Measurements from ENCODE around the gene MDH1B. TPM values are rescaled to one million over a fixed set of nuclear protein-coding genes. Genes with fewer than 3 reads are reported as not detected.

MDH1B gene
- total RNA-seq, 5 donors from 2014 or later (not counting 1 experiment from before 2014, with no cell fraction given): 0.20 to 0.41 (median 0.34) TPM; not detected in 1

DNA sequence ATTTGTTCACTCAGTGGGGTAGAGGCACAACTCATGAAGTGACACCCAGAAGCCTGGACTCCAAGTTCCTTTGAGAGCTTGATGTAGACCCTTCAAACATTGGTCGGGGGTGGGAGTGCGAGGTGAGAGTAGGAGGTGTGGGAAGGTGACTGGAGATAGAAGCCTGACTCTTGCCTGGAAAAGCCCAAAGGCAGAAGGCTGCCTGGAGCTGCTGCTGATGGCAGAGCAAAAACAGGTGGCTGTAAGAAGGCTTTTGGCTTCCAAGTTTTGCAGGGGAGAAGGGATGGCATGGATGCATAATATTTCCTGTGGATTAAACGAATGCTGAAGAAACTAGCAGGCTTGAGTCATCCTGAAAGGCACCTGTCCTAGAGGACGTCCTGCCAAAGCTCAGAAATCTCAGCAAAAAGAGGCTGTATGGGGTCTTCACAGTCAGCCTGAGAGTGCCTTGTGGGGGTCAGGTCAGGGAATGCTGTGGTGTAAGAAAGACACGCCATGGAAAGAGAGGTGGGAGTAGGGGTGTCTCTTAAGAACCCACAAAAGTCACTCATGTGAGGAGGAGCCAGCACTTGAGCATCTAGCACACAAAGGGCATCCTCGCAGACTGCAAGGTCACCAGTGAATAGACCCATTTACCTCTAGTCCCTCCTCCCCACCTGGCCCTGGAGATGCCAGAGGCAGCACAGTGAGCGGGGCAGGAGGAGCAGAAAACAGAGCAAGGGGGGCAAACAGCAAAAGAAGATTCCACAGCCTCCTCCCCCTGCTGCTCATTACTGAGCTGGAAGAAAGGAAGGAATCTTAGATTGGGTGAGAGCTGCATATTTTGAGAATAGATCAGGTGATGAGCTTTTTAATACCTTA, 37.8 kb upstream of the MDH1B start:
- CTCF ChIA-PET: interaction anchor here in 1 of 2 donors (0.6 to 1.2 kb wide), 3 partner anchors 12 to 1238 kb away, joined by 3 read pairs; no protein-coding TSS in a partner anchor
- Mint-ChIP-seq H3K4me1 (peaks cover 13% of the 10 kb centered on the region in 3 donors), H3K9me3 (no peaks in the 10 kb centered on the region), H3K27me3 (no peaks in the 10 kb centered on the region), H3K36me3 (peaks cover 4% of the 10 kb centered on the region), H3K4me3 (no peak overlapping the region), H3K27ac (no peak overlapping the region)
- Histone ChIP-seq H3K36me3 (ENCODE audit: control insufficient read depth in 2 of 2, extremely low read depth in 1 of 2, insufficient read depth in 1 of 2, low read length in 1 of 2) (no peaks in the 10 kb centered on the region), H3K4me1 (ENCODE audit: control insufficient read depth in 1 of 2, extremely low read depth in 1 of 2, insufficient read depth in 2 of 2, low read length in 2 of 2) (peaks cover 0 to 7% of the 10 kb centered on the region in 2 experiments), H3K27me3 (replicated peaks in 1 of 2; ENCODE audit: control insufficient read depth in 2 of 2, extremely low read depth in 1 of 2, insufficient read depth in 2 of 2, low read length in 1 of 2) (no peaks in the 10 kb centered on the region), H3K9me3 (no peaks in the 10 kb centered on the region), H3K27ac (ENCODE audit: low read length) (no peak overlapping the region), H3K4me3 (ENCODE audit: control insufficient read depth in 1 of 2, extremely low read depth in 1 of 2, low read length in 1 of 2) (no peak overlapping the region)
- DNase-seq (no peak), ATAC-seq (replicated peaks in 1 of 4) (no peak)
- 66% methylated on average over 5 of the region's 7 CpGs for WGBS (ENCODE audit: insufficient coverage)
- POLR2A ChIA-PET: no interaction called here

DNA sequence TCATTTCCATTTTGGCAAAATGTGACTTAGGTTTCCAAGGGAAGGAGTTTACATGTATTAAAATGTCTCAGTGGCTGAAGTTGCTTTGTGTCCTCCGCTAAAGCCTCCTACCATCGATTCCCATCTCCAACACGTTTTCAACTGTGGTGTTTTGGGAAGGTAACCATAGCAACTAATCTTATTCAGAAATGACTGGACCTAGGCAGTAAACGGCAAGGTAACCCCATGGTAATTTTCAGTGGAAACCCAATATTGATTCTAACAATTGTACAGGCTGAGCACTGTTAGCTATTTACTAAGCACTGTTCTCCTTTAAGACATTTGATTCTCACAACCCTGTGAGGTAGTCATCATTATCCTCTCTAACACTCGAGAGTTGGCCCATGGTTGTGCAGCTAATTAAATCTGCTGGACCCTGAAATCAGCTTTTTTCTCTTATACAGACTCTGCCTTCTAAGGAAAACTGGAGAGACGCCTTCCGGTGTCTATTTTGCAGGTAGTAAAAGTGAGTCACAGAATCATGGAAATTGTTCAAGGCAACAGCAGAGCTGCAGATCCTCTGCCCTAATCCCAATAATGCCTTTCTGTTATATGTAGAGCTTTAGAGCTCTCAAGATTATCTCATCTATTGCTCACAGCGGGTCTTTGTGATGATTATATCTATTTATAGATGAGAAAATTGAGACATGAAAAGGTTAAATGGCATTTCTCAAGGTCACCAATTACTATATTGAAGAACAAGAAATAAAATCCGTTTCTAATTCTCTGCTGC, 36.5 kb upstream of the MDH1B start:
- no peak overlapping the region for H3K27ac Mint-ChIP-seq
- WGBS (ENCODE audit: insufficient coverage): 86% methylated on average over 1 of the region's 9 CpGs
- H3K4me3 Mint-ChIP-seq: no peak overlapping the region

DNA sequence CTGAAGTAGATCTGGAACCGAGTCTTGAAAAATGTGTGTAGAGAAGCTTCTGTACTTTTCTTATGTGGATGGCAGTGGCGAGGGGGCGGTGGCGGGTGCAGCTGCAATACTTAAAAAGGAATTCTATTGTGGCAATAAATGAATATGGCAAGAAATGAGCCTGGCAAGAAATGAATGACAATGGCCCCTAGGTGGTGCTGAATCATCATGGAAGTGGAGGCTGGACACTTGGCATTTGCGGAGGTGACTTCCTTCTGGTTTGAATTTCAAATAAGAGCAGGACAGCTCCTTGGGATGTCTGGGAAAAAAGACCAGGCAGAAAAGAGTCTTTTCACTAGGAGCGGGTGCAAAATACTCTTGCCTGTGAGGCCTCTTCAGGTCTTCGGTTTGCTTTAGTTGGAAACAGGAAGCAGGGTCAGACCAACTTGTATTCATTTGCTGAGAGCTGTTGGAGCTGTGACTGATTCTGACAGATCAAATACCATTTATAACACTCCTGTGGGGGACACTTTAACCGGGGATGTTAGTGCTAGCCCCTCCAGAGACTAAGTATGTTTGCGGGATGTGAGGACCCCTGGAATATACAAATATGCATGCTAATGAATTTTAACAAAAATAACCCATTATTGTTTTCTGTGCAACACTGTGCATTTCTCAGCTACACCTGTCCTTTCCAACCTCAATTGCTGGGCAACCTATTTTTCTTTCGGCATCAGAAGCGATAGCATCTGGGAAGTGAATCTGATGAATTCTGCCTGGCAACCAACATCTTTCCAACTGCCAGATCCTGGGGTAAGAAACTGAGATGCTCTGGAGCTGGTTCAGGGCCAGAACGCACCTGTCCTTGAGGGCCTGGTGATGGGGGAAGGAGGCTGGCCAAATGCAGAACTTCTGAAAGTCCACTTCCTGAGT, 35.6 kb upstream of the MDH1B start:
- H3K27ac Mint-ChIP-seq: peak overlapping the region in 1 of 2 donors; percentile 61
- CTCF ChIA-PET: interaction anchor here (0.6 to 1.5 kb wide), 9 partner anchors 9 to 1372 kb away, joined by 3 to 10 read pairs (median 3); no protein-coding TSS in a partner anchor

More for the DNA sequence above, 36.5 kb upstream of the MDH1B start:
- DNase-seq: no peak
- Histone ChIP-seq H3K27me3 (replicated peaks in 1 of 2; ENCODE audit: control insufficient read depth in 2 of 2, extremely low read depth in 1 of 2, insufficient read depth in 2 of 2, low read length in 1 of 2) (no peaks in the 10 kb centered on the region), H3K4me1 (ENCODE audit: control insufficient read depth in 1 of 2, extremely low read depth in 1 of 2, insufficient read depth in 2 of 2, low read length in 2 of 2) (peaks cover 0 to 7% of the 10 kb centered on the region in 2 experiments), H3K4me3 (ENCODE audit: control insufficient read depth in 1 of 2, extremely low read depth in 1 of 2, low read length in 1 of 2) (no peak overlapping the region), H3K27ac (ENCODE audit: low read length) (no peak overlapping the region), H3K9me3 (no peaks in the 10 kb centered on the region), H3K36me3 (ENCODE audit: control insufficient read depth in 2 of 2, extremely low read depth in 1 of 2, insufficient read depth in 1 of 2, low read length in 1 of 2) (no peaks in the 10 kb centered on the region)
- peaks cover 4% of the 10 kb centered on the region for H3K36me3 Mint-ChIP-seq
- ATAC-seq (replicated peaks in 1 of 4): no peak
- ChIA-PET CTCF (interaction anchor here (1.1 to 1.5 kb wide), 3 partner anchors 10 to 672 kb away, joined by 3 to 4 read pairs (median 4); no protein-coding TSS in a partner anchor), POLR2A (no interaction called here)
- peaks cover 16 to 18% (median 17%) of the 10 kb centered on the region in 3 donors for H3K4me1 Mint-ChIP-seq
- no peaks in the 10 kb centered on the region for H3K9me3 Mint-ChIP-seq
- no peaks in the 10 kb centered on the region for H3K27me3 Mint-ChIP-seq

DNA sequence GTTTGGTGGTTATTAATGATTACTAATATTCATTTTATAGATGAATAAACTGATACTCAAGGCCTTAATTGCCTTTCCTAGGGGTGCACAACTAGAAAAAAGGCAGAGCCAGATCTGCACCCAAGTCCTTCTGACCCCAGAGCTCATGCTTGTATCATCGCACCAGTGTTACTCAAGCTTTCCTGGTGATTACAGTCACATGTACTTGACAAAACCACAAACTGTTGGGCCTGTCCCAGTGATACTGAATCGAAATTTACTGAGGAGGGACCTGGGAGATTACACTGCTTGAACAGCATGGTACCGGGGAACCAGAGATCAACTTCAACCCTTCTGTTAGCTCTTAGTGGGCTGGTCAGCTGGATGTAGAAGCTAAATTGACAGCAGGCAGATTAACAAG, 34.0 kb upstream of the MDH1B start:
- ChIA-PET CTCF (interaction anchor here (0.6 to 1.9 kb wide), 6 partner anchors 16 to 1274 kb away, joined by 3 to 9 read pairs (median 3); no protein-coding TSS in a partner anchor), POLR2A (no interaction called here)
- no peak overlapping the region for H3K27ac ChIP-seq (ENCODE audit: low read length)
- DNase-seq (no peak), ATAC-seq (replicated peaks in 1 of 4) (no peak)
- H3K36me3 ChIP-seq (ENCODE audit: control insufficient read depth in 2 of 2, extremely low read depth in 1 of 2, insufficient read depth in 1 of 2, low read length in 1 of 2): peaks cover 0 to 2% of the 10 kb centered on the region in 2 donors
- no peaks in the 10 kb centered on the region for H3K27me3 ChIP-seq (replicated peaks in 1 of 2; ENCODE audit: control insufficient read depth in 2 of 2, extremely low read depth in 1 of 2, insufficient read depth in 2 of 2, low read length in 1 of 2)
- Mint-ChIP-seq H3K27me3 (no peaks in the 10 kb centered on the region), H3K4me3 (no peak overlapping the region), H3K4me1 (peaks cover 16 to 18% (median 17%) of the 10 kb centered on the region in 3 donors), H3K36me3 (peaks cover 5% of the 10 kb centered on the region), H3K27ac (no peak overlapping the region), H3K9me3 (no peaks in the 10 kb centered on the region)
- H3K4me1 ChIP-seq (ENCODE audit: control insufficient read depth in 1 of 2, extremely low read depth in 1 of 2, insufficient read depth in 2 of 2, low read length in 2 of 2): peaks cover 0 to 7% of the 10 kb centered on the region in 2 experiments
- H3K4me3 ChIP-seq (ENCODE audit: control insufficient read depth in 1 of 2, extremely low read depth in 1 of 2, low read length in 1 of 2): no peak overlapping the region
- WGBS (ENCODE audit: insufficient coverage): 40% methylated on average over 1 of the region's 3 CpGs
- H3K9me3 ChIP-seq: no peaks in the 10 kb centered on the region

More for the DNA sequence above, 35.6 kb upstream of the MDH1B start:
- Histone ChIP-seq H3K27ac (ENCODE audit: low read length) (no peak overlapping the region), H3K9me3 (no peaks in the 10 kb centered on the region), H3K4me3 (ENCODE audit: control insufficient read depth in 1 of 2, extremely low read depth in 1 of 2, low read length in 1 of 2) (peak overlapping the region in 1 of 2 donors; percentile 13), H3K27me3 (replicated peaks in 1 of 2; ENCODE audit: control insufficient read depth in 2 of 2, extremely low read depth in 1 of 2, insufficient read depth in 2 of 2, low read length in 1 of 2) (no peaks in the 10 kb centered on the region), H3K4me1 (ENCODE audit: control insufficient read depth in 1 of 2, extremely low read depth in 1 of 2, insufficient read depth in 2 of 2, low read length in 2 of 2) (peaks cover 0 to 7% of the 10 kb centered on the region in 2 experiments), H3K36me3 (ENCODE audit: control insufficient read depth in 2 of 2, extremely low read depth in 1 of 2, insufficient read depth in 1 of 2, low read length in 1 of 2) (peaks cover 0 to 2% of the 10 kb centered on the region in 2 donors)
- no peaks in the 10 kb centered on the region for H3K9me3 Mint-ChIP-seq
- 32% methylated on average over 5 of the region's 12 CpGs for WGBS (ENCODE audit: insufficient coverage)
- no peaks in the 10 kb centered on the region for H3K27me3 Mint-ChIP-seq
- peak overlapping the region; percentile 47 to 64 (median 56) for H3K4me3 Mint-ChIP-seq
- ATAC-seq (replicated peaks in 1 of 4) (peak in 3 of 4 experiments; percentile 50 to 65 (median 53)), DNase-seq (peak in 32 of 35 experiments; percentile 2 to 69 (median 28))
- peaks cover 16 to 18% (median 17%) of the 10 kb centered on the region in 3 donors for H3K4me1 Mint-ChIP-seq
- POLR2A ChIA-PET: no interaction called here
- H3K36me3 Mint-ChIP-seq: peaks cover 4% of the 10 kb centered on the region

DNA sequence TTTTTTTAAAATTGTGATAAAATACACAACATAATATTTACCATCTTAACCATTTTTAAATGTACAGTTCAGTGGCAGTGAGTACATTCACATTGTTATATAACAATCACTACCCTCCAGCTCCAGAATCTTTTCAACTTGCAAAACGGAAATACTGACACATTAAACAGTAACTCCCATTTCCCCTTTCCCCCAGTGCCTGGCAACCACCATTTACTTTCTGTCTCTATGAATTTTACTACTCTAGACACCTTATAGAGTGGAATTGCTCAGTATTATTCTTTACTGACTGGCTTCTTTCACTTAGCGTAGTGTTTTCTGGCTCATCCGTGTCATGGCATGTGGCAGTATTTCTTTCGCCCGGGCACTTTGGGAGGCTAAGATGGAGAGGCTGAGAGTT, 32.9 kb upstream of the MDH1B start:
- Histone ChIP-seq H3K4me3 (ENCODE audit: control insufficient read depth in 1 of 2, extremely low read depth in 1 of 2, low read length in 1 of 2) (no peak overlapping the region), H3K4me1 (ENCODE audit: control insufficient read depth in 1 of 2, extremely low read depth in 1 of 2, insufficient read depth in 2 of 2, low read length in 2 of 2) (peaks cover 0 to 7% of the 10 kb centered on the region in 2 experiments), H3K27ac (ENCODE audit: low read length) (no peak overlapping the region), H3K9me3 (no peaks in the 10 kb centered on the region), H3K27me3 (replicated peaks in 1 of 2; ENCODE audit: control insufficient read depth in 2 of 2, extremely low read depth in 1 of 2, insufficient read depth in 2 of 2, low read length in 1 of 2) (no peaks in the 10 kb centered on the region), H3K36me3 (ENCODE audit: control insufficient read depth in 2 of 2, extremely low read depth in 1 of 2, insufficient read depth in 1 of 2, low read length in 1 of 2) (peaks cover 0 to 2% of the 10 kb centered on the region in 2 donors)
- Mint-ChIP-seq H3K27ac (peak overlapping the region; percentile 1 to 9), H3K27me3 (no peaks in the 10 kb centered on the region), H3K4me3 (peak overlapping the region in 1 of 3 donors; percentile 12), H3K4me1 (peaks cover 16 to 18% (median 17%) of the 10 kb centered on the region in 3 donors), H3K9me3 (no peaks in the 10 kb centered on the region), H3K36me3 (peaks cover 5% of the 10 kb centered on the region)
- DNase-seq: no peak
- WGBS (ENCODE audit: insufficient coverage): no CpG with 5 or more reads among the region's 5 CpGs
- CTCF ChIA-PET: interaction anchor here in 1 of 2 donors (0.5 kb wide), 1 partner anchor 829 kb away, joined by 3 read pairs; no protein-coding TSS in a partner anchor
- peak in 1 of 4 experiments; percentile 63 for ATAC-seq (replicated peaks in 1 of 4)
- POLR2A ChIA-PET: no interaction called here

Measured in T-cell (primary cell).